B cell (primary cell): Measurements from ENCODE around the gene FOXM1. TPM values are rescaled to one million over a fixed set of nuclear protein-coding genes. Genes with fewer than 3 reads are reported as not detected.

Experiments
- ATAC-seq: fragments of 200-7000 bp; cut with Tn5 transposase; one replicate; pipeline ENCODE4 v1.10.0; 2021; ENCODE audit warnings: low read depth, mild to moderate bottlenecking, moderate number of reproducible peaks, moderate library complexity
- CTCF ChIA-PET: fragments of 350-600 bp; sonication (Branson Sonifier 250); formaldehyde crosslinking; loops from one replicate; lab custom pipeline; 2021; ENCODE audit warnings: antibody characterized with exemption, inconsistent platforms; lab: Charles Lee
- POLR2A ChIA-PET: fragments of 350-600 bp; sonication (Branson Sonifier 250); formaldehyde crosslinking; loops from one replicate; lab custom pipeline; 2021; ENCODE audit warnings: antibody characterized with exemption; lab: Charles Lee
- DNase-seq: peaks from one replicate; pipeline ENCODE4 v3.0.0; 2013
- H2AFZ ChIP-seq: 2 replicates; pipeline ENCODE4 v1.6.1; 2012; ENCODE audit warnings: mild to moderate bottlenecking, low read depth, low read length; ENCODE audit not compliant: insufficient read depth, poor library complexity, severe bottlenecking
- H3K27ac ChIP-seq, 2 donors: 1 replicate in 1 of 2; 2 replicates in 1 of 2; pipeline ENCODE4 v1.5.1; 2012 to 2013; ENCODE audit warnings: low read length in 2 of 2, mild to moderate bottlenecking in 2 of 2, moderate library complexity in 1 of 2
- H3K27me3 ChIP-seq, 4 experiments: fragments of 200-600 bp in 1 of 4; sonication (generic) in 1 of 4; replicated peaks in 1 of 4; 1 replicate in 2 of 4; 2 replicates in 2 of 4; pipeline versions ENCODE4 v1.6.1 to v1.7.0; 2013 to 2016; ENCODE audit warnings: low read length in 3 of 4, mild to moderate bottlenecking in 2 of 4, mixed read lengths in 1 of 4, moderate library complexity in 1 of 4; ENCODE audit not compliant: insufficient read depth in 4 of 4, control insufficient read depth in 3 of 4; ENCODE audit errors: control extremely low read depth in 1 of 4
- H3K36me3 ChIP-seq, 2 experiments: replicated peaks in 1 of 2; 1 replicate in 1 of 2; 2 replicates in 1 of 2; pipeline versions ENCODE4 v1.6.1 to v1.7.1; 2013; ENCODE audit warnings: low read length in 1 of 2; ENCODE audit not compliant: insufficient read depth in 2 of 2, control insufficient read depth in 1 of 2; ENCODE audit errors: control extremely low read depth in 1 of 2, extremely low read depth in 1 of 2
- H3K4me1 ChIP-seq, 2 donors: fragments of 200-600 bp in 1 of 2; sonication (generic) in 1 of 2; 1 replicate in 1 of 2; 2 replicates in 1 of 2; pipeline versions ENCODE4 v1.5.1 to v1.6.1; 2013 to 2017; ENCODE audit warnings: low read length in 2 of 2; ENCODE audit not compliant: control insufficient read depth in 2 of 2, insufficient read depth in 2 of 2
- H3K4me2 ChIP-seq: replicated peaks from 2 replicates; pipeline ENCODE3; 2012; ENCODE audit warnings: mild to moderate bottlenecking, low read depth, low read length; ENCODE audit not compliant: poor library complexity, severe bottlenecking
- H3K4me3 ChIP-seq, 5 experiments: fragments of 200-600 bp in 1 of 5; sonication (generic) in 1 of 5; 1 replicate in 3 of 5; 2 replicates in 2 of 5; pipeline versions ENCODE4 v1.5.1 to v1.7.0; 2011 to 2016; ENCODE audit warnings: low read length in 4 of 5, mild to moderate bottlenecking in 4 of 5, low read depth in 2 of 5, control low read depth in 1 of 5, moderate library complexity in 1 of 5; ENCODE audit not compliant: insufficient read depth in 1 of 5; ENCODE audit errors: control extremely low read depth in 1 of 5, extremely low read depth in 1 of 5
- H3K79me2 ChIP-seq: fragments of 200-600 bp; sonication (generic); one replicate; pipeline ENCODE4 v1.6.0; 2016; ENCODE audit warnings: low read length; ENCODE audit not compliant: control insufficient read depth, insufficient read depth
- H3K9ac ChIP-seq: fragments of 200-600 bp; sonication (generic); 2 replicates; pipeline ENCODE4 v1.6.1; 2017; ENCODE audit warnings: mild to moderate bottlenecking, low read length, moderate library complexity
- H3K9me3 ChIP-seq, 3 donors: one replicate each; pipeline versions ENCODE4 v1.6.1 to v1.7.1; 2013; ENCODE audit warnings: low read length in 2 of 3; ENCODE audit not compliant: control insufficient read depth in 2 of 3, insufficient read depth in 1 of 3; ENCODE audit errors: control extremely low read depth in 1 of 3
- H4K20me1 ChIP-seq: 2 replicates; pipeline ENCODE4 v1.6.0; 2012; ENCODE audit warnings: mild to moderate bottlenecking, low read length; ENCODE audit not compliant: insufficient read depth, control insufficient read depth, poor library complexity, severe bottlenecking
- H3K27ac Mint-ChIP-seq: one replicate; pipeline ENCODE4 v1.8.0; 2021; ENCODE audit warnings: mixed read lengths
- H3K27me3 Mint-ChIP-seq: one replicate; pipeline ENCODE4 v1.8.0; 2021; ENCODE audit warnings: mixed read lengths
- H3K4me1 Mint-ChIP-seq: one replicate; pipeline ENCODE4 v1.8.0; 2021; ENCODE audit warnings: mixed read lengths
- H3K4me3 Mint-ChIP-seq: one replicate; pipeline ENCODE4 v1.8.0; 2021; ENCODE audit warnings: mixed read lengths
- H3K9me3 Mint-ChIP-seq: one replicate; pipeline ENCODE4 v1.8.0; 2022; ENCODE audit warnings: mixed read lengths; ENCODE audit not compliant: insufficient read depth
- CTCF ChIP-seq: fragments of 200-600 bp; IDR thresholded peaks from one replicate; pipeline ENCODE4 v1.8.0; 2022; ENCODE audit warnings: antibody characterized with exemption, mild to moderate bottlenecking
- EZH2 ChIP-seq: IDR thresholded peaks from 2 replicates; pipeline ENCODE4 v1.6.1; 2012; ENCODE audit warnings: borderline replicate concordance, low read depth, mild to moderate bottlenecking, moderate library complexity, low read length; ENCODE audit not compliant: insufficient read depth, poor library complexity, severe bottlenecking
- WGBS: methylation state at CpG from one replicate; pipeline ENCODE4 v1.1.5; 2013; ENCODE audit warnings: missing lambda C conversion rate; ENCODE audit not compliant: insufficient coverage; 5-methylcytosine and 5-hydroxymethylcytosine counted together
- intact Hi-C: fragments of 100-400 bp; cut with micrococcal nuclease; formaldehyde crosslinking; loops from one replicate; pipeline ENCODE4 v1.10.0; 2022
- polyA plus RNA-seq: library from polyadenylated mRNA; depleted of rRNA; stranded (reverse); fragments of >200 nt; gene quantifications from 2 replicates; pipeline ENCODE4 v1.2.3, GENCODE V29; 2012
- total RNA-seq, 2 donors: library from RNA; stranded (reverse); fragments of 120-200 nt in 1 of 2; gene quantifications; 1 replicate in 1 of 2; 2 replicates in 1 of 2; pipeline versions ENCODE4 v1.2.3 to v1.2.4, GENCODE V29; 2013 to 2022

Gene FOXM1
- total and polyA plus RNA-seq, 2 donors (not counting 1 experiment from before 2014, with no cell fraction given): 0.67 to 0.84 TPM

GRCh38 chr12:2923057-2923456 lies 46.1 kb upstream of the FOXM1 start:
- peaks cover 2 to 20% of the 10 kb centered on the region in 2 experiments for H3K36me3 ChIP-seq
- Mint-ChIP-seq H3K9me3 (no peaks in the 10 kb centered on the region), H3K27ac (no peak overlapping the region), H3K4me1 (peaks cover 2% of the 10 kb centered on the region), H3K27me3 (no peaks in the 10 kb centered on the region), H3K4me3 (no peak overlapping the region)
- ChIA-PET CTCF (no interaction called here), POLR2A (no interaction called here)
- no peaks in the 10 kb centered on the region for H4K20me1 ChIP-seq
- intact Hi-C loops: no loop called here
- no peak overlapping the region for H3K9ac ChIP-seq
- DNase-seq (no peak), ATAC-seq (no peak)
- no peaks in the 10 kb centered on the region for H3K9me3 ChIP-seq
- H3K4me1 ChIP-seq: no peaks in the 10 kb centered on the region
- H3K27ac ChIP-seq: no peak overlapping the region
- H2AFZ ChIP-seq: no peak overlapping the region
- TF ChIP-seq CTCF (no peak), EZH2 (no peak)
- H3K27me3 ChIP-seq: no peaks in the 10 kb centered on the region
- WGBS: 97% methylated on average over 4 of the region's 9 CpGs
- H3K79me2 ChIP-seq: no peaks in the 10 kb centered on the region
- no peak overlapping the region for H3K4me3 ChIP-seq
- no peak overlapping the region for H3K4me2 ChIP-seq

GRCh38 chr12:2922329-2922728 lies 45.4 kb upstream of the FOXM1 start:
- CTCF ChIA-PET: interaction anchor here (0.6 kb wide), 1 partner anchor 19 kb away, joined by 3 read pairs; no protein-coding TSS in a partner anchor

More at GRCh38 chr12:2922329-2922728, 45.4 kb upstream of the FOXM1 start:
- DNase-seq (no peak), ATAC-seq (no peak)
- H3K9me3 ChIP-seq: no peaks in the 10 kb centered on the region
- no peak overlapping the region for H3K4me3 Mint-ChIP-seq
- no peaks in the 10 kb centered on the region for H3K4me1 ChIP-seq
- H3K27me3 Mint-ChIP-seq: no peaks in the 10 kb centered on the region
- no peak overlapping the region for H3K4me2 ChIP-seq
- H3K27ac ChIP-seq: no peak overlapping the region
- no peaks in the 10 kb centered on the region for H3K27me3 ChIP-seq
- H3K9me3 Mint-ChIP-seq: no peaks in the 10 kb centered on the region
- peaks cover 2% of the 10 kb centered on the region for H3K4me1 Mint-ChIP-seq
- no peaks in the 10 kb centered on the region for H4K20me1 ChIP-seq
- intact Hi-C loops: no loop called here
- no peaks in the 10 kb centered on the region for H3K79me2 ChIP-seq
- no peak for TF ChIP-seq CTCF
- no peak for TF ChIP-seq EZH2
- H3K36me3 ChIP-seq: peaks cover 2 to 20% of the 10 kb centered on the region in 2 experiments
- H3K9ac ChIP-seq: no peak overlapping the region
- H2AFZ ChIP-seq: no peak overlapping the region
- H3K4me3 ChIP-seq: no peak overlapping the region
- POLR2A ChIA-PET: no interaction called here
- no peak overlapping the region for H3K27ac Mint-ChIP-seq
- 100% methylated on average over 1 of the region's 2 CpGs for WGBS
